Liver (tissue), 9 donors: ENCODE results near the gene DCD. TPM values are rescaled to one million over a fixed set of nuclear protein-coding genes. Genes with fewer than 3 reads are reported as not detected.

ENCODE experiments used
- DNase-seq: peaks from one replicate; pipeline ENCODE4 v3.0.0-alpha.2; 2017; ENCODE audit warnings: low spot score
- H3K27ac ChIP-seq, 2 donors: one replicate each; pipeline ENCODE4 v1.7.0; 2013; ENCODE audit warnings: inconsistent platforms in 2 of 2, low read length in 2 of 2, control low read depth in 1 of 2, low read depth in 1 of 2, mild to moderate bottlenecking in 1 of 2
- H3K27me3 ChIP-seq, 4 donors: one replicate each; pipeline versions ENCODE4 v1.6.1 to v1.7.0; 2013; ENCODE audit warnings: low read length in 3 of 4, inconsistent platforms in 1 of 4, mild to moderate bottlenecking in 1 of 4, moderate library complexity in 1 of 4; ENCODE audit not compliant: control insufficient read depth in 4 of 4, insufficient read depth in 4 of 4
- H3K36me3 ChIP-seq, 4 donors: one replicate each; pipeline versions ENCODE4 v1.6.1 to v1.7.0; 2013; ENCODE audit warnings: low read length in 3 of 4, mild to moderate bottlenecking in 3 of 4, low read depth in 1 of 4, moderate library complexity in 1 of 4; ENCODE audit not compliant: control insufficient read depth in 4 of 4, insufficient read depth in 3 of 4
- H3K4me1 ChIP-seq, 4 donors: one replicate each; pipeline versions ENCODE4 v1.6.1 to v1.7.0; 2013; ENCODE audit warnings: low read length in 3 of 4, mild to moderate bottlenecking in 3 of 4, moderate library complexity in 1 of 4; ENCODE audit not compliant: control insufficient read depth in 4 of 4, insufficient read depth in 4 of 4
- H3K4me3 ChIP-seq, 3 donors: one replicate each; pipeline versions ENCODE4 v1.6.1 to v1.7.0; 2013; ENCODE audit warnings: low read length in 3 of 3, control low read depth in 1 of 3, low read depth in 1 of 3, mild to moderate bottlenecking in 1 of 3
- H3K9ac ChIP-seq, 2 donors: one replicate each; pipeline ENCODE4 v1.7.0; 2013; ENCODE audit warnings: low read length in 2 of 2, mild to moderate bottlenecking in 2 of 2, moderate library complexity in 2 of 2, control low read depth in 1 of 2, low read depth in 1 of 2
- H3K9me3 ChIP-seq, 4 donors: one replicate each; pipeline versions ENCODE4 v1.6.1 to v1.7.0; 2013; ENCODE audit warnings: low read length in 3 of 4; ENCODE audit not compliant: control insufficient read depth in 4 of 4
- ATF3 ChIP-seq: IDR thresholded peaks from 2 replicates; pipeline ENCODE4 v1.6.1; 2016; ENCODE audit warnings: antibody characterized with exemption
- EGR1 ChIP-seq, 2 donors: IDR thresholded peaks; 2 replicates each; pipeline ENCODE4 v1.6.1; 2016 to 2018; ENCODE audit warnings: antibody characterized with exemption in 2 of 2, low read depth in 2 of 2
- FOXA1 ChIP-seq: IDR thresholded peaks from 2 replicates; pipeline ENCODE4 v1.6.1; 2016; ENCODE audit warnings: antibody characterized with exemption
- FOXA2 ChIP-seq: IDR thresholded peaks from 2 replicates; pipeline ENCODE4 v1.6.1; 2016; ENCODE audit warnings: antibody characterized with exemption
- GABPA ChIP-seq, 2 donors: IDR thresholded peaks in 1 of 2; conservative IDR thresholded peaks in 1 of 2; 2 replicates each; pipeline ENCODE4 v1.6.1; 2016; ENCODE audit warnings: antibody characterized with exemption in 2 of 2, mild to moderate bottlenecking in 1 of 2, moderate library complexity in 1 of 2
- HNF4A ChIP-seq, 2 donors: conservative IDR thresholded peaks; 2 replicates each; pipeline ENCODE4 v1.6.1; 2016; ENCODE audit warnings: antibody characterized with exemption in 2 of 2, mild to moderate bottlenecking in 2 of 2
- JUND ChIP-seq, 2 donors: IDR thresholded peaks; 2 replicates each; pipeline ENCODE4 v1.6.1; 2016; ENCODE audit warnings: antibody characterized with exemption in 2 of 2
- MAX ChIP-seq: IDR thresholded peaks from 2 replicates; pipeline ENCODE4 v1.6.1; 2016; ENCODE audit warnings: antibody characterized with exemption
- NR2F2 ChIP-seq: IDR thresholded peaks from 2 replicates; pipeline ENCODE4 v1.6.1; 2016; ENCODE audit warnings: antibody characterized with exemption
- RAD21 ChIP-seq, 2 donors: IDR thresholded peaks; 2 replicates each; pipeline ENCODE4 v1.6.1; 2016; ENCODE audit warnings: antibody characterized with exemption in 2 of 2, mild to moderate bottlenecking in 2 of 2
- REST ChIP-seq: IDR thresholded peaks from 2 replicates; pipeline ENCODE4 v1.6.1; 2016; ENCODE audit warnings: antibody characterized with exemption, mild to moderate bottlenecking
- RXRA ChIP-seq, 2 donors: IDR thresholded peaks; 2 replicates each; pipeline ENCODE4 v1.6.1; 2017 to 2018; ENCODE audit warnings: antibody characterized with exemption in 2 of 2, mild to moderate bottlenecking in 1 of 2
- SP1 ChIP-seq: IDR thresholded peaks from 2 replicates; pipeline ENCODE4 v1.6.1; 2018; ENCODE audit warnings: antibody characterized with exemption, mild to moderate bottlenecking
- TAF1 ChIP-seq: conservative IDR thresholded peaks from 2 replicates; pipeline ENCODE4 v1.6.1; 2016; ENCODE audit warnings: antibody characterized with exemption, mild to moderate bottlenecking
- YY1 ChIP-seq: IDR thresholded peaks from 2 replicates; pipeline ENCODE4 v1.6.1; 2016; ENCODE audit warnings: antibody characterized with exemption, mild to moderate bottlenecking
- WGBS: extraction: QIAGEN DNeasy Blood & Tissue Kit; methylation state at CpG from one replicate; pipeline ENCODE4 v1.1.7; 2013; 5-methylcytosine and 5-hydroxymethylcytosine counted together
- polyA plus RNA-seq, 2 donors: library from polyadenylated mRNA; stranded (reverse) in 1 of 2; unstranded in 1 of 2; fragments of 200-250 nt in 1 of 2; fragments of >200 nt in 1 of 2; fragmentation: Nextera tagmentation in 1 of 2; extraction: Ambion mirVana in 1 of 2; gene quantifications; one replicate each; pipeline versions ENCODE4 v1.2.1 to v1.2.3, GENCODE V29; 2013 to 2015
- total RNA-seq, 2 donors: library from RNA; depleted of rRNA; stranded (reverse); fragments of >200 nt; gene quantifications; one replicate each; pipeline ENCODE4 v1.2.3, GENCODE V29; 2014
- TF ChIP-seq, protein P1 (sequence below): IDR thresholded peaks from 2 replicates; pipeline ENCODE4 v1.6.1; 2016; ENCODE audit warnings: antibody characterized with exemption
- TF ChIP-seq, protein P2 (sequence below): fragments of 150-350 bp; IDR thresholded peaks from 2 replicates; pipeline ENCODE4 v1.5.1; 2017; ENCODE audit warnings: improper control_type of control experiment, low read depth, low read length; ENCODE audit not compliant: missing input control
- donor health status: healthy.
- donor health status: healthy.
- donor health status: healthy.
- donor health status: healthy.
- donor health status: healthy.

Gene DCD
- total and polyA plus RNA-seq, 4 donors: not detected

DNA sequence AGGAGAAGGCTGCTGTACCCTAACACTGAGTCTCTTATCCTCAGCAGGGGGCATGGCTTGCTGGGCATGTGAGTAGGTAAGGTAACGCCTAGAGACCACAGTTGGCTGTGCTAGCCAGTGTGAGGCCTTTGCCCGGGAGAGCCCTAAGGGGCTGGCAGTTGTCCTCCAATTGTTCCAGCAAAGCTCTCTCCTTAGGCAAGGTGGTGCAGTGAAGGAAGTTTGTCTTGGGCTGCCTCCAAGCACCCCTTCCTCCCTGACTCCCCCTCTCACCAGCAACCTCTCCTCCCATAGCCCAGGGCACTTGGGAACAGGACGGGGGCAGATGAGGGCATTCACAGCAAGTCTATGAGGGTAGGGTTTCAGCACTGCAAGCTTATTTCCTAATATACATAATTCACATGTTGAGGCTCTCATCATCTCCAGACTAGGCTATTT, 36.4 kb downstream of the DCD start:
- 89% methylated on average over 3 of the region's 3 CpGs for WGBS
- Histone ChIP-seq H3K27ac (no peak overlapping the region), H3K9ac (no peak overlapping the region), H3K4me1 (no peaks in the 10 kb centered on the region), H3K36me3 (no peaks in the 10 kb centered on the region), H3K4me3 (no peak overlapping the region), H3K9me3 (no peaks in the 10 kb centered on the region), H3K27me3 (peaks cover 0 to 8% (median under 1%) of the 10 kb centered on the region in 4 donors)
- no peak for DNase-seq
- TF ChIP-seq JUND (IDR thresholded peaks at IDR 0.05): no peak
- no peak for TF ChIP-seq RAD21 (IDR thresholded peaks at IDR 0.05)
- no peak for TF ChIP-seq EGR1 (IDR thresholded peaks at IDR 0.05; ENCODE audit: low read depth in 2 of 2)
- TF ChIP-seq FOXA2: no peak
- TF ChIP-seq, protein P1, sequence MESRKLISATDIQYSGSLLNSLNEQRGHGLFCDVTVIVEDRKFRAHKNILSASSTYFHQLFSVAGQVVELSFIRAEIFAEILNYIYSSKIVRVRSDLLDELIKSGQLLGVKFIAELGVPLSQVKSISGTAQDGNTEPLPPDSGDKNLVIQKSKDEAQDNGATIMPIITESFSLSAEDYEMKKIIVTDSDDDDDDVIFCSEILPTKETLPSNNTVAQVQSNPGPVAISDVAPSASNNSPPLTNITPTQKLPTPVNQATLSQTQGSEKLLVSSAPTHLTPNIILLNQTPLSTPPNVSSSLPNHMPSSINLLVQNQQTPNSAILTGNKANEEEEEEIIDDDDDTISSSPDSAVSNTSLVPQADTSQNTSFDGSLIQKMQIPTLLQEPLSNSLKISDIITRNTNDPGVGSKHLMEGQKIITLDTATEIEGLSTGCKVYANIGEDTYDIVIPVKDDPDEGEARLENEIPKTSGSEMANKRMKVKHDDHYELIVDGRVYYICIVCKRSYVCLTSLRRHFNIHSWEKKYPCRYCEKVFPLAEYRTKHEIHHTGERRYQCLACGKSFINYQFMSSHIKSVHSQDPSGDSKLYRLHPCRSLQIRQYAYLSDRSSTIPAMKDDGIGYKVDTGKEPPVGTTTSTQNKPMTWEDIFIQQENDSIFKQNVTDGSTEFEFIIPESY: no peak
- TF ChIP-seq RXRA (IDR thresholded peaks at IDR 0.05): no peak
- TF ChIP-seq ATF3: no peak
- TF ChIP-seq HNF4A (conservative IDR thresholded peaks at IDR 0.05): no peak
- no peak for TF ChIP-seq FOXA1
- no peak for TF ChIP-seq MAX
- TF ChIP-seq, protein P2, sequence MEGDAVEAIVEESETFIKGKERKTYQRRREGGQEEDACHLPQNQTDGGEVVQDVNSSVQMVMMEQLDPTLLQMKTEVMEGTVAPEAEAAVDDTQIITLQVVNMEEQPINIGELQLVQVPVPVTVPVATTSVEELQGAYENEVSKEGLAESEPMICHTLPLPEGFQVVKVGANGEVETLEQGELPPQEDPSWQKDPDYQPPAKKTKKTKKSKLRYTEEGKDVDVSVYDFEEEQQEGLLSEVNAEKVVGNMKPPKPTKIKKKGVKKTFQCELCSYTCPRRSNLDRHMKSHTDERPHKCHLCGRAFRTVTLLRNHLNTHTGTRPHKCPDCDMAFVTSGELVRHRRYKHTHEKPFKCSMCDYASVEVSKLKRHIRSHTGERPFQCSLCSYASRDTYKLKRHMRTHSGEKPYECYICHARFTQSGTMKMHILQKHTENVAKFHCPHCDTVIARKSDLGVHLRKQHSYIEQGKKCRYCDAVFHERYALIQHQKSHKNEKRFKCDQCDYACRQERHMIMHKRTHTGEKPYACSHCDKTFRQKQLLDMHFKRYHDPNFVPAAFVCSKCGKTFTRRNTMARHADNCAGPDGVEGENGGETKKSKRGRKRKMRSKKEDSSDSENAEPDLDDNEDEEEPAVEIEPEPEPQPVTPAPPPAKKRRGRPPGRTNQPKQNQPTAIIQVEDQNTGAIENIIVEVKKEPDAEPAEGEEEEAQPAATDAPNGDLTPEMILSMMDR: no peak
- TF ChIP-seq GABPA (IDR thresholded peaks at IDR 0.05 in 1 of 2, conservative IDR thresholded peaks at IDR 0.05 in 1 of 2): no peak
- TF ChIP-seq TAF1: no peak
- TF ChIP-seq SP1: no peak
- TF ChIP-seq NR2F2: no peak
- TF ChIP-seq REST: no peak

GRCh38 chr12:54608769-54609168, 39.4 kb downstream of the DCD start:
- Histone ChIP-seq H3K27ac (no peak overlapping the region), H3K36me3 (no peaks in the 10 kb centered on the region), H3K27me3 (peaks cover 0 to 2% (median 0%) of the 10 kb centered on the region in 4 donors), H3K4me1 (no peaks in the 10 kb centered on the region), H3K9me3 (no peaks in the 10 kb centered on the region), H3K9ac (no peak overlapping the region), H3K4me3 (no peak overlapping the region)
- DNase-seq: no peak
- 90% methylated on average over 2 of the region's 2 CpGs for WGBS
- TF ChIP-seq FOXA1 (no peak), RXRA (IDR thresholded peaks at IDR 0.05) (no peak), FOXA2 (no peak), REST (no peak), JUND (IDR thresholded peaks at IDR 0.05) (no peak), TAF1 (no peak), ATF3 (no peak), EGR1 (IDR thresholded peaks at IDR 0.05; ENCODE audit: low read depth in 2 of 2) (no peak), YY1 (no peak), GABPA (IDR thresholded peaks at IDR 0.05 in 1 of 2, conservative IDR thresholded peaks at IDR 0.05 in 1 of 2) (no peak), HNF4A (conservative IDR thresholded peaks at IDR 0.05) (no peak), RAD21 (IDR thresholded peaks at IDR 0.05) (no peak)
- TF ChIP-seq, protein P1: no peak
